ENCODE measurements around the gene IER5.

The IER5 gene

DNA sequence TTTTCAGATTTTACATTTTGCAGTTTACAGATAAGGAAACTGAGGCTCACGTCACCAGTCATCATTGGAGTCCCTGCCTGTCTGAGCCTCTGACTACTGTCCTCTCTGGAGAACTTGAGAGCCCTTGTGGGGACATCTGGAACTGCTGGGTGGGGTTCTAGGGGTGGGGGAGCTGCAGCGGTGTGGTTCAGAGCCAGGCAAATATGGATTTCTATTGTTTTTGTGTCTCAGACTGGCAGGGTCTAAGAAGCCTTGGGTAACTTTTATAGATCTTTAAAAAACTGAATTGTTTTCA, 46.9 kb downstream of the IER5 start:
- DNase-seq (ENCODE audit: low spot score), result no peak

DNA sequence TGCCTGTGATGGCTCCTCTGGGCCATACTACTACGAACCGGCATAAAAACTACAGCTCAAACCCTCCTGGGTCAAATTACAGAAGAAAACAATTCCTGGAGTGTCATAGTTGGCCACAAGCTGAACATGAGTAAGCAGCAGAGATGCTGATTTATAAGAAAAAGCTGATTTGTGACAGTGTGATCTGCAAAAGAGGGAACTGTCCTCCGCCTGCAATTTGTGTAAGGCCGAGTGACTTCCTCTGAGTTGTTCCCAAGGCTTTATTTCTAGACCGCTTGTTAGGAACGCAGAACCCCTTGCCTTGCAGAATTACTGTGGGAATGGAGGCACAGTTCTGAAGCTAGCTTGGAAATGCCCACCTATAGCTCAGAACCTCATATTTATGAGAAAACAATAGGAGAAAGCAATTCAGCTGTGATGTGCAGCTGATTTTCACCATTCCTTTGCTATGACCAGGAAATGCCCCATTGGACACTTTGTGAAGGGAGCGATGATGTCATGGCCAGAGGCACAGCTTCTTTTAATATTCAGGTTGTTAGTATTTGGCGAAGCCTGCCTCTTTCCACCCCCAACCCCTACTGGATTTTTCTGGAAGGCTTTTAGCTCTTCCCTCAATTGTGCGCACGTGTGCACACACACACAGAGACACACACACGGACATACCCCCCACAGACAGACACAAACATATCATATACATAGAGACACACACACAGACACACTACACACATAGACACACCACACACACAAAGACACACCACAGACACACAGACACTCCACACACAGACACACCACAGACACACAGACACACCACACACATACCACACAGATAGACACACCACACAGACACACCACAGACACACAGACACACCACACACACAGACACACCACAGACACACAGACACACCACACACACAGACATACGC, 47.6 kb downstream of the IER5 start:
- no peak for DNase-seq (ENCODE audit: low spot score)

DNA sequence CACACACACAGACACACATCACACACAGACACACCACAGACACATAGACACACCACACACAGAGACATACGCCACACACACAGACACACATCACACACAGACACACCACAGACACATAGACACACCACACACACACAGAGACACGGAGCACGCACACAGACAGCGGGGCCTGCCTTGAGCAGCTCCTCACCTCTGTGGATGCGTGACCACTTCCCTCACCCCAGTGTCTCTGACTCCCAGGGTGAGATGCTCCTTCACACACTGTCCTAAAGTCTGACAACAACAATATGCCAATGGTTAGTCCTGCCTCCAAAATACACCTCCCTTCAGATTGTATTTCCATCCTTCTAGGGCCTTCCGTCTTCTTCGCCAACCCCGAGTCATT, 48.2 kb downstream of the IER5 start:
- no peak for DNase-seq (ENCODE audit: low spot score)

DNA sequence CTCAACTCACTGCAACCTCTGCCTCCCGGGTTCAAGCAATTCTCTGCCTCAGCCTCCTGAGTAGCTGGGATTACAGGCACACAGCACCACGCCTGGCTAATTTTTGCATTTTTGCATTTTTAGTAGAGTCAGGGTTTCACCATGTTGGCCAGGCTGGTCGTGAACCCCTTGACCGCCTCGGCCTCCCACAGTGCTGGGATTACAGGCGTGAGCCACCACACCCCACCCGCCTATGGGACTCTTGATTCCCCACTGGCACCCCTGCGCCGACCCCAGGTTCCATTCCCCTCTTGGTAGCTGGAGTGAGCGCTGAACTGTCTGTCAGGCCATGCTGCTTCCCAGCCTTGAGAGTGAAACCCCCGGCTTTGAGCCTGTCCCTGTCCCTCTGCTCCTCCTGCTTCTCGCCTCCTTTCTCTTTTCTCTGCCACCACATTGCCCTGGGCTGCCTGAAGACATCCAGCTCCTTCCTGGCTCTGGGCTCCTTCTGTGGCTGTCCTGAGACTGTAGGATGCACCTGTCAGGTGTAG, 48.8 kb downstream of the IER5 start:
- DNase-seq (ENCODE audit: low spot score), result no peak

DNA sequence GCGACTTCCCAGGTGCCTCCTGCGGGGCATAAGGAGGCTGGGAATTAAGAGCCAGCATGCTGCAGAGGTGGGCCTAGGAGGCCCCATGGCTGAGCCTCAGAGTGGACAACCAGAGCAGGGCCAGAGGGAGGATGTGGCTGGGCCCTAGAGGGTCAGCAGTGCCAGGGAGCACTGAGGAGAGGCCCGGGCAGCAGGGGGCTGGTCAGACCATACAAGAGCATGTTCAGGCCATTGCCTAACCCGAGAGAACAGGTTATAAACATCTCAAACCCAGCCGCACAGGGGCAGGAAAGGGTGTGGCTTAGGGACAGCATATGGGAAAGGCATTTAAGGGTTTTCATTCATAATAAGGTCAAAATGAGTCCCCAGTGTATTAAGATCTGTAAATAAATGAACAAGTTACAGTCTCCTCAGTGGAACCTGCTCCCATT, 51.1 kb downstream of the IER5 start:
- DNase-seq (ENCODE audit: low spot score), result no peak

DNA sequence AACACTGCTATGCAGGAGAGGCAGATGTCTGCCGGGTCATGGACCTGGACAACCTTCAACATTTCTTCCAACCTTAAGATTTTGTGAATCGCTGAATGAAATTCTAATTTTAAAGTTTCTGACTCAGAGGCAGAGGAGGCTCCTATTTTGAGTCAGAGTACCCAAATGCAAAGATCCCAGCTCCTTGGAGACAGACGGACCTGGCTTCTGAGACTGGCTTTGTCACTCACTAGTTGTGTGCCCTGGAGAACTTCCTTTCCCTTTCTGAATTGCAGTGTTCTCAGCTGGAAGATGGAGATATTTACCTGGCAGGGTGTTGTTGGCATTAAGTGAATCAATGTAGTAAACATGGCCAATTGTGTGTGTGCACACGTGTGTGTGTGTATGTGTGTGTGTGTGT, 51.9 kb downstream of the IER5 start:
- no peak for DNase-seq (ENCODE audit: low spot score)

DNA sequence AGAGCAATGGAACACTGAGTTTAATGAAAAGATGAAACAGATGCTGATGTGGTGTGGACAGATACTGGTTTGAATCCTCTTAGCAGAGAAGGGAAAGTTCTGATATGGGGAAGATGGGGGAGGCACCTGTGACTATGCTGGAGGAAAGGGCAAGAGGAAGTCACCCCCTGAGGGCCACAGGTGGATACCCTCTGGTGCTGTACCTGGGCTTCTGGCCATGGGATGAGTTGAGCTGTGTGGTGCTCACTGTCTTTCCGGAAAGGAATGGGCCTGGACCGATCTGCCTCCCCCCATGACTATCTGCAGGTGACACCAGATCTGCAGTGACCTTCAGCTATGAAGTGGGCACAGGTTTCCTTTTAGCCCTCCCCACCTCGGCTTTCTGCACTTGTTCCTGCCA, 52.4 kb downstream of the IER5 start:
- no peak for DNase-seq (ENCODE audit: low spot score)

DNA sequence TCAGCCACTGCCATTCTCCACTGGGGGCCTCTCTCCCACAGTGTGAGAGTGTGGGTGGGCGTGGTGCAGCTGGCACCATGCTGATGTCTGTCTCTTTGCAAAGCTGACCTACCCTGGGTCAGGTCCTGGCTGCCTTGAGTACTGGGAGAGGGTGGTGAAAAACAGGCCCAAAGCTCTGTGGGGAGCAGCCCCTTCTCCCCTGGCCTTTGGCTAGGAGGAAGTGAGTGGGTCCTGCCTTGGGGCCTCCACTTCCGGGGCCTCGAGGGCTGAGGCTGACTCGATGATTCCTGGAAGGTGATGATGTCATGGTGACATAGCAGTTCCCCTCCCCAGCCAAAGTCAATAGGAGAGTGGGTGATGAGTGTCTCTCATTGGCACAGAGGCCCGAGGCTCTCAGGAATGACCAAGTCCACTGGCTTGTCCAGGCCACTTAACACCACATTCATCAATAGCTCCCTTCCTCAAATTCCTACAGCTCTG, 53.0 kb downstream of the IER5 start:
- DNase-seq (ENCODE audit: low spot score), result no peak

Measured in HuH-7.5 (cell line).